Osteoblast (primary cell): ENCODE measurements around the gene SND1. TPM values are rescaled to one million over a fixed set of nuclear protein-coding genes. Genes with fewer than 3 reads are reported as not detected.

Experiments
- DNase-seq: peaks from one replicate; pipeline ENCODE4 v3.0.0; 2011; ENCODE audit warnings: low spot score, mixed read lengths; ENCODE audit not compliant: insufficient read length; ENCODE audit errors: missing footprints
- H2AFZ ChIP-seq: 2 replicates; pipeline ENCODE4 v1.6.0; 2011; ENCODE audit warnings: mild to moderate bottlenecking, low read length
- H3K27ac ChIP-seq: 2 replicates; pipeline ENCODE4 v1.5.1; 2011; ENCODE audit warnings: mild to moderate bottlenecking, low read depth, low read length, moderate library complexity
- H3K27me3 ChIP-seq: 2 replicates; pipeline ENCODE4 v1.6.0; 2012; ENCODE audit warnings: mild to moderate bottlenecking, control low read depth, inconsistent platforms, low read length, moderate library complexity; ENCODE audit not compliant: insufficient read depth
- H3K36me3 ChIP-seq: 2 replicates; pipeline ENCODE4 v1.5.1; 2011; ENCODE audit warnings: mild to moderate bottlenecking, low read length, control low read depth, moderate library complexity; ENCODE audit not compliant: insufficient read depth
- H3K4me1 ChIP-seq: 2 replicates; pipeline ENCODE4 v1.5.1; 2011; ENCODE audit warnings: mild to moderate bottlenecking, low read length, control low read depth, moderate library complexity; ENCODE audit not compliant: insufficient read depth
- H3K4me2 ChIP-seq: 2 replicates; pipeline ENCODE4 v1.6.0; 2011; ENCODE audit warnings: mild to moderate bottlenecking, low read length; ENCODE audit not compliant: insufficient read depth
- H3K4me3 ChIP-seq: fragments of 200-600 bp; sonication (generic); 3 replicates; pipeline ENCODE4 v1.5.1; 2012; ENCODE audit warnings: mild to moderate bottlenecking, low read length, inconsistent platforms; ENCODE audit not compliant: insufficient read depth
- H3K79me2 ChIP-seq: 2 replicates; pipeline ENCODE4 v1.6.0; 2012; ENCODE audit warnings: mild to moderate bottlenecking, low read length, control low read depth, inconsistent platforms; ENCODE audit not compliant: insufficient read depth
- H3K9me3 ChIP-seq: 2 replicates; pipeline ENCODE4 v1.5.1; 2011; ENCODE audit warnings: low read depth, low read length, control low read depth
- H4K20me1 ChIP-seq: 2 replicates; pipeline ENCODE4 v1.6.0; 2012; ENCODE audit warnings: mild to moderate bottlenecking, low read length, control low read depth; ENCODE audit not compliant: insufficient read depth
- total RNA-seq: library from RNA; depleted of rRNA; stranded (reverse); fragments of >200 nt; gene quantifications from 2 replicates; pipeline ENCODE4 v1.2.3, GENCODE V29; 2012
- TF ChIP-seq, protein P1 (sequence below): IDR thresholded peaks from 2 replicates; pipeline ENCODE4 v1.5.1; 2011; ENCODE audit warnings: mild to moderate bottlenecking, low read depth, low read length, moderate library complexity; ENCODE audit errors: extremely low read depth

The SND1 gene
- total RNA-seq, 1 donor: 257 TPM

DNA sequence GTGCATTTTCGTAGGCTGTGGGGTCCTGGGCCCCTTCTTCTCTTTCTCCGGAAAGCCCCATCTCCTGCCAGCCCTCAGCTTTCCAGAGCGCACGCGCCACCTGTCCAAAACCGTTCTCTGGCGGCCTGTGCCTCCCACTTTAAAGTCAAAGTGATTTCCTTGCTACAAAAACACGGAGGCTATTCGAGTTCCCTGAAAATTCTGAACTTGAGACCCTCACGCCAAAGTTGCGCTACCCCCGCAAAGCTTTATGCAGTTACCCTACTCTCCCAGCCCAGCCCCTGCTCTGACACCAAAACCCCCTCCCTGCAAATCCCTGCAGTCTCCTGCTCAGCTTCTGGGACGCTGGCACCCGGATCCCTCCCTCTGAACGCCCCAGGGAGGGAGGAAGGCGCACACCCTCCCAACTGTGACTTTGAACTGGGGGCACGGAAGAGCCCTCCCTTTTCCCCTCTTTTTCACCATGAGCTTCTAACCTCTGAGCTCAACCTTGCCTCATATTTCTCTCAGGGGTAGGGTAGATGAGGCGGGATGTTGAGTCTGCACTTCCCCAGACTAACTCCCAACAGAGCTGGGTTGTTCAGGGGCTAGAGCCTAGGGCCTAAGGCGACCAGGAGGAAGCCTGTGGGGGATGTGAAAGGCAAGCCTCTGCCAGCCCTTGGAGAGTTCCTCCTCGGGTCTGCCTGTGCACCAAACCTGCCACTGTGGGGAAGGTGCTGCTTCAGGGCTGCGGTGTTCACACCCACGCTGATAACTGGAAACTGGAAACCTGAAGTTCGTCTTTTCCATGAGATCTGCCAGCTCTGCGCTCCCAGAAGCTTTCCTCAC, 31.4 kb upstream of the SND1 start:
- DNase-seq: no peak
- H3K4me3 ChIP-seq: no peak overlapping the region
- H3K4me2 ChIP-seq: no peak overlapping the region
- no peak overlapping the region for H3K27ac ChIP-seq
- TF ChIP-seq, protein P1, sequence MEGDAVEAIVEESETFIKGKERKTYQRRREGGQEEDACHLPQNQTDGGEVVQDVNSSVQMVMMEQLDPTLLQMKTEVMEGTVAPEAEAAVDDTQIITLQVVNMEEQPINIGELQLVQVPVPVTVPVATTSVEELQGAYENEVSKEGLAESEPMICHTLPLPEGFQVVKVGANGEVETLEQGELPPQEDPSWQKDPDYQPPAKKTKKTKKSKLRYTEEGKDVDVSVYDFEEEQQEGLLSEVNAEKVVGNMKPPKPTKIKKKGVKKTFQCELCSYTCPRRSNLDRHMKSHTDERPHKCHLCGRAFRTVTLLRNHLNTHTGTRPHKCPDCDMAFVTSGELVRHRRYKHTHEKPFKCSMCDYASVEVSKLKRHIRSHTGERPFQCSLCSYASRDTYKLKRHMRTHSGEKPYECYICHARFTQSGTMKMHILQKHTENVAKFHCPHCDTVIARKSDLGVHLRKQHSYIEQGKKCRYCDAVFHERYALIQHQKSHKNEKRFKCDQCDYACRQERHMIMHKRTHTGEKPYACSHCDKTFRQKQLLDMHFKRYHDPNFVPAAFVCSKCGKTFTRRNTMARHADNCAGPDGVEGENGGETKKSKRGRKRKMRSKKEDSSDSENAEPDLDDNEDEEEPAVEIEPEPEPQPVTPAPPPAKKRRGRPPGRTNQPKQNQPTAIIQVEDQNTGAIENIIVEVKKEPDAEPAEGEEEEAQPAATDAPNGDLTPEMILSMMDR: no peak
- H3K9me3 ChIP-seq: no peaks in the 10 kb centered on the region
- no peak overlapping the region for H2AFZ ChIP-seq
- H3K79me2 ChIP-seq: no peaks in the 10 kb centered on the region
- peaks cover 74% of the 10 kb centered on the region for H3K27me3 ChIP-seq
- no peaks in the 10 kb centered on the region for H3K36me3 ChIP-seq
- H4K20me1 ChIP-seq: peaks cover 2% of the 10 kb centered on the region
- no peaks in the 10 kb centered on the region for H3K4me1 ChIP-seq

DNA sequence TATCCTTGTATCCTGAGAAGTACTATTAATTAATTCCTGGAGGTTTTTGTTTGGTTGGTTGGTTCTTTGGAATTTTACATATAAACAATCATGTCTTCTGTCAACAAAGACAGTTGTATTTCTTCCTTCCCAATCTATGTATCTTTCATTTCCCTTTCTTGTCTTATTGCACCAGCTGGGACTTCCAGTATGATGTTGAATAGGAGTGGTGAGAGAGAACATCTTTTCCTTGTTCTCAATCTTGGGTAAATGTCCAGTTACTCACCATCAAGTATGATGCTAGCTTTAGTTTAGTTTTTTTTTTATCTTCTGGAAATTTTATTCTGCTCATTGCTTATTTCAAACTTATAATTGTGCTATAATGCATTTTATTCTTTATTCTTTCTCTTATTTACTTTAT, 26.7 kb upstream of the SND1 start:
- TF ChIP-seq, protein P1: no peak
- no peak for DNase-seq
- H3K4me3 ChIP-seq: no peak overlapping the region
- no peak overlapping the region for H2AFZ ChIP-seq
- H3K4me1 ChIP-seq: no peaks in the 10 kb centered on the region
- H3K79me2 ChIP-seq: no peaks in the 10 kb centered on the region
- no peak overlapping the region for H3K4me2 ChIP-seq
- no peaks in the 10 kb centered on the region for H3K9me3 ChIP-seq
- H4K20me1 ChIP-seq: no peaks in the 10 kb centered on the region
- peaks cover 29% of the 10 kb centered on the region for H3K27me3 ChIP-seq
- no peak overlapping the region for H3K27ac ChIP-seq
- no peaks in the 10 kb centered on the region for H3K36me3 ChIP-seq

DNA sequence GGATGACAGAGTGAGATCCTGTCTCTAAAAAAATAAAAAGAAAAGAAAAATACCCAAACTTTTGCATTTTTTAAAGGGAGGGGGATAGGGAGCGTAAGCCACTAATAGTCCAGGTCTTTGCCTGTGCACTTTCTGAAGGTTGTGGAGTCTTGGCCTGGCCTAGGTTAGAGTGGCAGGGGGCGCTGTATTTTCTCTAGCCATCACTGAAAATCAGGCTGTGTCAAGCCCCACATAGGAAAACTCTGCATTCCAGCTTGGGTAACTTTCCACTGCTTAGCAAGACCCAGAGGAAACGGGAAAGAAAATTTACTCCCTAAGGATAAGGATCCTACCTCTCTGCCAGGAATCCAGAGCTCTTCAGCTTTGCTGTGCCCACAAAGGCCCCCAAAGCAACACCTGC, 23.5 kb upstream of the SND1 start:
- no peak overlapping the region for H3K27ac ChIP-seq
- DNase-seq: no peak
- no peaks in the 10 kb centered on the region for H4K20me1 ChIP-seq
- no peak overlapping the region for H3K4me3 ChIP-seq
- H2AFZ ChIP-seq: no peak overlapping the region
- TF ChIP-seq, protein P1: peak; percentile 30
- peaks cover 6% of the 10 kb centered on the region for H3K27me3 ChIP-seq
- H3K4me1 ChIP-seq: peaks cover 11% of the 10 kb centered on the region
- no peaks in the 10 kb centered on the region for H3K79me2 ChIP-seq
- no peaks in the 10 kb centered on the region for H3K9me3 ChIP-seq
- no peaks in the 10 kb centered on the region for H3K36me3 ChIP-seq
- no peak overlapping the region for H3K4me2 ChIP-seq

DNA sequence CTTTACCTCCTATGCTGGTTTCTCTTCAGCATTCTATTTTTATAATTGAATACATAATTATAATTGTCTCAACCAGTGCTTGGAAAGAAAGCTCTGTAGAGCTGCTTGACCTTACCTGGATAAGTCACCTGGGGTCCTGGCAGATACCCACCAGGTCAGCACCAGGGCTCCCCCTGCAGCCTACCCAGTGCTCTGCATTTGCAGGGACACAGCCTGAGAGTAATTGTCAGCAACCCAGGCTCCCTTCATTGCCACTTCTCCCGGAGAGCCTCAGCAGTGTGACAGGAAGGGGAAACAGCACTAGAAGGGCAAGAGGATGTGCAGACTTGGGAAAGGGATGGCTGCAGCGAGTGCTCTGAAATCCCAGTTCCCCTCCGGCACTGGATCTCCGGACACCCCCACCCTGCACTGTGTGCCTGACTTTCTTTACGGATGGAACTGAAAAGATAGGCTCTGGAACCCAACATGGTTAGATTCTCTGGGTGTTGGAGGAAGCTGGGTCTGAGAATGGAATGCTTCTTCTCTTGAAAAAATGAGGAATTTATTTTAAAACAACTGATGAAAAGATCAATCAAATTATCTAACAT, 22.6 kb upstream of the SND1 start:
- no peak for DNase-seq
- H3K36me3 ChIP-seq: no peaks in the 10 kb centered on the region
- H3K4me2 ChIP-seq: no peak overlapping the region
- no peaks in the 10 kb centered on the region for H3K79me2 ChIP-seq
- no peak overlapping the region for H2AFZ ChIP-seq
- TF ChIP-seq, protein P1: peak; percentile 40
- H3K4me3 ChIP-seq: no peak overlapping the region
- H3K4me1 ChIP-seq: peaks cover 13% of the 10 kb centered on the region
- peaks cover 6% of the 10 kb centered on the region for H3K27me3 ChIP-seq
- no peak overlapping the region for H3K27ac ChIP-seq
- H4K20me1 ChIP-seq: no peaks in the 10 kb centered on the region
- H3K9me3 ChIP-seq: no peaks in the 10 kb centered on the region
